K562 (cell line): Measurements from ENCODE around the gene ADI1. TPM values are rescaled to one million over a fixed set of nuclear protein-coding genes. Genes with fewer than 3 reads are reported as not detected.

Experiments used
- ESRRB ChIP-seq: fragments of 250-450 bp; sonication (Bioruptor Pico); IDR thresholded peaks from 2 replicates; pipeline ENCODE4 v1.5.0; 2020; ENCODE audit warnings: mild to moderate bottlenecking, moderate library complexity, borderline replicate concordance
- GABPB2 ChIP-seq: fragments of 250-450 bp; sonication (Bioruptor Pico); conservative IDR thresholded peaks from 2 replicates; pipeline ENCODE4 v1.5.1; 2021; ENCODE audit warnings: mild to moderate bottlenecking
- HMGN3 ChIP-seq: IDR thresholded peaks from 2 replicates; pipeline ENCODE4 v1.6.1; 2011; ENCODE audit warnings: borderline replicate concordance, low read depth, mild to moderate bottlenecking, mixed read lengths, low read length; ENCODE audit not compliant: insufficient read length; ENCODE audit errors: extremely low read depth
- NFYB ChIP-seq: IDR thresholded peaks from 2 replicates; pipeline ENCODE4 v1.6.1; 2011; ENCODE audit warnings: mild to moderate bottlenecking, moderate library complexity; ENCODE audit not compliant: insufficient read length; ENCODE audit errors: extremely low read depth
- RBM22 ChIP-seq: fragments of 200-400 bp; formaldehyde crosslinking; IDR thresholded peaks from 2 replicates; pipeline ENCODE4 v1.6.1; 2018; ENCODE audit warnings: low read length, low read depth; ENCODE audit not compliant: poor library complexity, severe bottlenecking
- SMAD4 ChIP-seq: fragments of 250-450 bp; sonication (Bioruptor Pico); conservative IDR thresholded peaks from 2 replicates; pipeline ENCODE4 v1.8.0; 2021; ENCODE audit warnings: inconsistent platforms, mild to moderate bottlenecking, moderate library complexity
- SMARCE1 ChIP-seq: fragments of 450-650 bp; IDR thresholded peaks from 2 replicates; pipeline ENCODE4 v1.7.1; 2016; ENCODE audit warnings: mild to moderate bottlenecking
- TGIF2 ChIP-seq: sonication (generic); formaldehyde crosslinking; IDR thresholded peaks from 2 replicates; pipeline ENCODE4 v1.8.1; 2022; ENCODE audit warnings: mild to moderate bottlenecking, missing genetic modification reagents, moderate library complexity
- ZNF384 ChIP-seq: IDR thresholded peaks from 2 replicates; pipeline ENCODE4 v1.6.1; 2012; ENCODE audit warnings: low read depth, low read length, improper control_type of control experiment
- ZNF785 ChIP-seq: fragments of 250-450 bp; sonication (Bioruptor Pico); IDR thresholded peaks from 2 replicates; pipeline ENCODE4 v1.4.0; 2020; ENCODE audit warnings: mild to moderate bottlenecking
- polyA plus RNA-seq, 8 experiments: library from polyadenylated mRNA; depleted of rRNA in 4 of 8; stranded (reverse) in 5 of 8; unstranded in 3 of 8; fragments of >200 nt; fragmentation: Nextera tagmentation in 2 of 8; fragmentation: Illumina TruSeq in 1 of 8; extraction: Ambion mirVana in 2 of 8; extraction: Trizol in 1 of 8; gene quantifications; 2 replicates each; pipeline versions ENCODE4 v1.2.1 to v1.2.3, GENCODE V29; 2011 to 2014; ENCODE audit warnings: inconsistent platforms in 1 of 8, missing spikeins in 1 of 8
- total RNA-seq, 7 experiments: library from RNA; depleted of rRNA in 6 of 7; stranded (reverse); fragments of >200 nt in 6 of 7; fragmentation: Illumina TruSeq in 2 of 7; extraction: Trizol in 2 of 7; gene quantifications; 2 replicates each; pipeline versions ENCODE4 v1.2.1 to v1.2.3, GENCODE V29; 2011 to 2021; ENCODE audit warnings: low replicate concordance in 1 of 7
- TF ChIP-seq, protein P1 (sequence below), 2 experiments: fragments of 450-650 bp in 1 of 2; IDR thresholded peaks; 2 replicates each; pipeline ENCODE4 v1.6.1; 2011 to 2017; ENCODE audit warnings: low read depth in 2 of 2, antibody characterized with exemption in 1 of 2, borderline replicate concordance in 1 of 2, low read length in 1 of 2, mild to moderate bottlenecking in 1 of 2, mixed read lengths in 1 of 2; ENCODE audit not compliant: control insufficient read depth in 1 of 2
- TF ChIP-seq, protein P2 (sequence below): fragments of 250-450 bp; sonication (Bioruptor Pico); IDR thresholded peaks from 2 replicates; pipeline ENCODE4 v1.8.0; 2021; ENCODE audit warnings: moderate library complexity, mild to moderate bottlenecking, inconsistent platforms
- TF ChIP-seq, protein P3 (sequence below): fragments of 450-650 bp; formaldehyde crosslinking; IDR thresholded peaks from 2 replicates; pipeline ENCODE4 v1.4.0; 2020; ENCODE audit warnings: mild to moderate bottlenecking, moderate library complexity
- TF ChIP-seq, protein P4 (sequence below): sonication (generic); formaldehyde crosslinking; IDR thresholded peaks from 2 replicates; pipeline ENCODE4 v1.8.0; 2023; ENCODE audit warnings: missing genetic modification reagents, mild to moderate bottlenecking, borderline replicate concordance

Gene ADI1
- total and polyA plus RNA-seq, 9 of the 15 experiments (the other 6 are each of a cell fraction or from before 2014, with no cell fraction given) = 6.1 to 51.0 (median 27.1) TPM

DNA sequence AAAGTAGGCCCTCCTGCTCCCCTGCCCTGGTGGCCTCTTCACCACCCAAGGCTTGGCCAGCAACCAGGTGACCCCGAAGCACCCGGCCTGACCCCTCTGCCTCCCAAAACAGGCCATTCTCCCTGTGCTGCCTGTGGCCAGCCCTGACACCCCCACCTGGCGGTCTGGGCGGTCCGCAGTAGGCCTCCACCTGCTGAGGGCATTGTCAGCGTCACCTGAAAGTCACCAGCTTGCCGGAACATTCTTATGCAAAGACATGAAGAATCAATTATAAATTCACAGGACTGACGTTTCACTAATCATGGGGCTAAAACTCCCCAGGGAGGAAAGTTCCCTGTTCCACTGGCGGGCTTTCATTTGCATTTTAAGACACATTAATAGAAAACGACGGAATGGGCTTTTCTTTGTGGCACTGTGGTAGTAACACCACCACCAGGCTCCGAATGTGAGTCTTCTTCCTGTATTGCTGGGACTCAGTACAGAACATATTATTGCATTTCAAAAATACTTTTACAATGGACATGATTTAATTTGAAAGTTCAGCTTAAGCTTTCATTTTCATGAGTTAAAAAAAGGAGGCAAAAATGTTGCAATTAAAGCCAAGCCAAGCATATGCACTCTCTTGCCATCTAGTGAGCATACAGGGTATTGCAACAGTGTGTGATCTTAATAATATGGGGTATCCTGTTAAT lies 57.4 kb downstream of the ADI1 start (continued):
- TF ChIP-seq, protein P1, sequence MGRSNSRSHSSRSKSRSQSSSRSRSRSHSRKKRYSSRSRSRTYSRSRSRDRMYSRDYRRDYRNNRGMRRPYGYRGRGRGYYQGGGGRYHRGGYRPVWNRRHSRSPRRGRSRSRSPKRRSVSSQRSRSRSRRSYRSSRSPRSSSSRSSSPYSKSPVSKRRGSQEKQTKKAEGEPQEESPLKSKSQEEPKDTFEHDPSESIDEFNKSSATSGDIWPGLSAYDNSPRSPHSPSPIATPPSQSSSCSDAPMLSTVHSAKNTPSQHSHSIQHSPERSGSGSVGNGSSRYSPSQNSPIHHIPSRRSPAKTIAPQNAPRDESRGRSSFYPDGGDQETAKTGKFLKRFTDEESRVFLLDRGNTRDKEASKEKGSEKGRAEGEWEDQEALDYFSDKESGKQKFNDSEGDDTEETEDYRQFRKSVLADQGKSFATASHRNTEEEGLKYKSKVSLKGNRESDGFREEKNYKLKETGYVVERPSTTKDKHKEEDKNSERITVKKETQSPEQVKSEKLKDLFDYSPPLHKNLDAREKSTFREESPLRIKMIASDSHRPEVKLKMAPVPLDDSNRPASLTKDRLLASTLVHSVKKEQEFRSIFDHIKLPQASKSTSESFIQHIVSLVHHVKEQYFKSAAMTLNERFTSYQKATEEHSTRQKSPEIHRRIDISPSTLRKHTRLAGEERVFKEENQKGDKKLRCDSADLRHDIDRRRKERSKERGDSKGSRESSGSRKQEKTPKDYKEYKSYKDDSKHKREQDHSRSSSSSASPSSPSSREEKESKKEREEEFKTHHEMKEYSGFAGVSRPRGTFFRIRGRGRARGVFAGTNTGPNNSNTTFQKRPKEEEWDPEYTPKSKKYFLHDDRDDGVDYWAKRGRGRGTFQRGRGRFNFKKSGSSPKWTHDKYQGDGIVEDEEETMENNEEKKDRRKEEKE (IDR thresholded peaks at IDR 0.05; ENCODE audit: borderline replicate concordance in 1 of 2, control insufficient read depth in 1 of 2, low read depth in 2 of 2, low read length in 1 of 2) = no peak
- TF ChIP-seq, protein P2, sequence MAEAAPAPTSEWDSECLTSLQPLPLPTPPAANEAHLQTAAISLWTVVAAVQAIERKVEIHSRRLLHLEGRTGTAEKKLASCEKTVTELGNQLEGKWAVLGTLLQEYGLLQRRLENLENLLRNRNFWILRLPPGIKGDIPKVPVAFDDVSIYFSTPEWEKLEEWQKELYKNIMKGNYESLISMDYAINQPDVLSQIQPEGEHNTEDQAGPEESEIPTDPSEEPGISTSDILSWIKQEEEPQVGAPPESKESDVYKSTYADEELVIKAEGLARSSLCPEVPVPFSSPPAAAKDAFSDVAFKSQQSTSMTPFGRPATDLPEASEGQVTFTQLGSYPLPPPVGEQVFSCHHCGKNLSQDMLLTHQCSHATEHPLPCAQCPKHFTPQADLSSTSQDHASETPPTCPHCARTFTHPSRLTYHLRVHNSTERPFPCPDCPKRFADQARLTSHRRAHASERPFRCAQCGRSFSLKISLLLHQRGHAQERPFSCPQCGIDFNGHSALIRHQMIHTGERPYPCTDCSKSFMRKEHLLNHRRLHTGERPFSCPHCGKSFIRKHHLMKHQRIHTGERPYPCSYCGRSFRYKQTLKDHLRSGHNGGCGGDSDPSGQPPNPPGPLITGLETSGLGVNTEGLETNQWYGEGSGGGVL (CRISPR knock-in tag) = no peak
- TF ChIP-seq, protein P3, sequence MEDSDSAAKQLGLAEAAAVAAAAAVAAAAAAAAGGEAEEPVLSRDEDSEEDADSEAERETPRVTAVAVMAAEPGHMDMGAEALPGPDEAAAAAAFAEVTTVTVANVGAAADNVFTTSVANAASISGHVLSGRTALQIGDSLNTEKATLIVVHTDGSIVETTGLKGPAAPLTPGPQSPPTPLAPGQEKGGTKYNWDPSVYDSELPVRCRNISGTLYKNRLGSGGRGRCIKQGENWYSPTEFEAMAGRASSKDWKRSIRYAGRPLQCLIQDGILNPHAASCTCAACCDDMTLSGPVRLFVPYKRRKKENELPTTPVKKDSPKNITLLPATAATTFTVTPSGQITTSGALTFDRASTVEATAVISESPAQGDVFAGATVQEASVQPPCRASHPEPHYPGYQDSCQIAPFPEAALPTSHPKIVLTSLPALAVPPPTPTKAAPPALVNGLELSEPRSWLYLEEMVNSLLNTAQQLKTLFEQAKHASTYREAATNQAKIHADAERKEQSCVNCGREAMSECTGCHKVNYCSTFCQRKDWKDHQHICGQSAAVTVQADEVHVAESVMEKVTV (CRISPR knock-in tag) = peak; percentile 34; the same call in 1 of the 2 replicates
- TF ChIP-seq NFYB (no peak), HMGN3 (no peak), RBM22 (no peak), SMAD4 (CRISPR knock-in tag) (no peak), ZNF785 (CRISPR knock-in tag) (no peak), GABPB2 (CRISPR knock-in tag) (no peak), SMARCE1 (no peak), ZNF384 (peak; percentile 25; the same call in 1 of the 2 replicates), TGIF2 (CRISPR knock-in tag) (no peak), ESRRB (CRISPR knock-in tag) (no peak)
- TF ChIP-seq, protein P4, sequence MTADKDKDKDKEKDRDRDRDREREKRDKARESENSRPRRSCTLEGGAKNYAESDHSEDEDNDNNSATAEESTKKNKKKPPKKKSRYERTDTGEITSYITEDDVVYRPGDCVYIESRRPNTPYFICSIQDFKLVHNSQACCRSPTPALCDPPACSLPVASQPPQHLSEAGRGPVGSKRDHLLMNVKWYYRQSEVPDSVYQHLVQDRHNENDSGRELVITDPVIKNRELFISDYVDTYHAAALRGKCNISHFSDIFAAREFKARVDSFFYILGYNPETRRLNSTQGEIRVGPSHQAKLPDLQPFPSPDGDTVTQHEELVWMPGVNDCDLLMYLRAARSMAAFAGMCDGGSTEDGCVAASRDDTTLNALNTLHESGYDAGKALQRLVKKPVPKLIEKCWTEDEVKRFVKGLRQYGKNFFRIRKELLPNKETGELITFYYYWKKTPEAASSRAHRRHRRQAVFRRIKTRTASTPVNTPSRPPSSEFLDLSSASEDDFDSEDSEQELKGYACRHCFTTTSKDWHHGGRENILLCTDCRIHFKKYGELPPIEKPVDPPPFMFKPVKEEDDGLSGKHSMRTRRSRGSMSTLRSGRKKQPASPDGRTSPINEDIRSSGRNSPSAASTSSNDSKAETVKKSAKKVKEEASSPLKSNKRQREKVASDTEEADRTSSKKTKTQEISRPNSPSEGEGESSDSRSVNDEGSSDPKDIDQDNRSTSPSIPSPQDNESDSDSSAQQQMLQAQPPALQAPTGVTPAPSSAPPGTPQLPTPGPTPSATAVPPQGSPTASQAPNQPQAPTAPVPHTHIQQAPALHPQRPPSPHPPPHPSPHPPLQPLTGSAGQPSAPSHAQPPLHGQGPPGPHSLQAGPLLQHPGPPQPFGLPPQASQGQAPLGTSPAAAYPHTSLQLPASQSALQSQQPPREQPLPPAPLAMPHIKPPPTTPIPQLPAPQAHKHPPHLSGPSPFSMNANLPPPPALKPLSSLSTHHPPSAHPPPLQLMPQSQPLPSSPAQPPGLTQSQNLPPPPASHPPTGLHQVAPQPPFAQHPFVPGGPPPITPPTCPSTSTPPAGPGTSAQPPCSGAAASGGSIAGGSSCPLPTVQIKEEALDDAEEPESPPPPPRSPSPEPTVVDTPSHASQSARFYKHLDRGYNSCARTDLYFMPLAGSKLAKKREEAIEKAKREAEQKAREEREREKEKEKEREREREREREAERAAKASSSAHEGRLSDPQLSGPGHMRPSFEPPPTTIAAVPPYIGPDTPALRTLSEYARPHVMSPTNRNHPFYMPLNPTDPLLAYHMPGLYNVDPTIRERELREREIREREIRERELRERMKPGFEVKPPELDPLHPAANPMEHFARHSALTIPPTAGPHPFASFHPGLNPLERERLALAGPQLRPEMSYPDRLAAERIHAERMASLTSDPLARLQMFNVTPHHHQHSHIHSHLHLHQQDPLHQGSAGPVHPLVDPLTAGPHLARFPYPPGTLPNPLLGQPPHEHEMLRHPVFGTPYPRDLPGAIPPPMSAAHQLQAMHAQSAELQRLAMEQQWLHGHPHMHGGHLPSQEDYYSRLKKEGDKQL (CRISPR knock-in tag) = no peak
